HAP-1 (cell line): ENCODE data around the gene SLC4A1AP.

ENCODE experiments used
- DNase-seq, 2 experiments: peaks; one replicate each; pipeline ENCODE4 v3.0.0-alpha.2; 2016 to 2020; ENCODE audit warnings: low spot score in 2 of 2
- H3K27me3 ChIP-seq: fragments of 250-450 bp; sonication (Bioruptor Pico); 2 replicates; pipeline ENCODE4 v1.5.1; 2020; ENCODE audit warnings: low read depth, mild to moderate bottlenecking, moderate library complexity
- H3K36me3 ChIP-seq: fragments of 250-450 bp; sonication (Bioruptor Pico); replicated peaks from 2 replicates; pipeline ENCODE4 v1.5.1; 2020; ENCODE audit warnings: mild to moderate bottlenecking
- H3K4me1 ChIP-seq: fragments of 250-450 bp; sonication (Bioruptor Pico); 2 replicates; pipeline ENCODE4 v1.5.1; 2020; ENCODE audit warnings: mild to moderate bottlenecking
- H3K4me3 ChIP-seq: fragments of 250-450 bp; sonication (Bioruptor Pico); 2 replicates; pipeline ENCODE4 v1.5.1; 2020; ENCODE audit warnings: mild to moderate bottlenecking, moderate library complexity
- H3K9me3 ChIP-seq: fragments of 250-450 bp; sonication (Bioruptor Pico); 2 replicates; pipeline ENCODE4 v1.5.1; 2020; ENCODE audit warnings: mild to moderate bottlenecking, moderate library complexity
- in situ Hi-C: fragments of 300-500 bp; cut with MboI; formaldehyde crosslinking; loops from 3 replicates; pipeline ENCODE4 v1.14.3; 2020; ENCODE audit warnings: low sequenced_read_pairs, inconsistent platforms, mixed read lengths

SLC4A1AP gene

GRCh38 chr2:27727257-27727656 lies 63.6 kb downstream of the SLC4A1AP start:
- Histone ChIP-seq H3K27me3 (no peaks in the 10 kb centered on the region), H3K4me3 (no peak overlapping the region), H3K4me1 (no peaks in the 10 kb centered on the region), H3K36me3 (no peaks in the 10 kb centered on the region), H3K9me3 (no peaks in the 10 kb centered on the region)
- in situ Hi-C loops, result no loop called here
- DNase-seq, result no peak

- Histone ChIP-seq H3K4me3 (no peak overlapping the region), H3K27me3 (no peaks in the 10 kb centered on the region), H3K36me3 (no peaks in the 10 kb centered on the region), H3K9me3 (no peaks in the 10 kb centered on the region), H3K4me1 (no peaks in the 10 kb centered on the region)
- in situ Hi-C loops, result no loop called here
- no peak for DNase-seq
Measured at GRCh38 chr2:27728081-27728858, 64.6 kb downstream of the SLC4A1AP start.

GRCh38 chr2:27729198-27729597 lies 65.5 kb downstream of the SLC4A1AP start:
- in situ Hi-C loops, result no loop called here

GRCh38 chr2:27729614-27730013 lies 65.9 kb downstream of the SLC4A1AP start:
- no peak for DNase-seq
- in situ Hi-C loops, result no loop called here
- Histone ChIP-seq H3K27me3 (no peaks in the 10 kb centered on the region), H3K9me3 (no peaks in the 10 kb centered on the region), H3K4me3 (no peak overlapping the region), H3K4me1 (no peaks in the 10 kb centered on the region), H3K36me3 (no peaks in the 10 kb centered on the region)

More at GRCh38 chr2:27729198-27729597, 65.5 kb downstream of the SLC4A1AP start:
- H3K9me3 ChIP-seq, result no peaks in the 10 kb centered on the region
- no peaks in the 10 kb centered on the region for H3K27me3 ChIP-seq
- H3K4me1 ChIP-seq, result no peaks in the 10 kb centered on the region
- no peaks in the 10 kb centered on the region for H3K36me3 ChIP-seq
- no peak overlapping the region for H3K4me3 ChIP-seq
- DNase-seq, result no peak

GRCh38 chr2:27730261-27730662 lies 66.6 kb downstream of the SLC4A1AP start:
- Histone ChIP-seq H3K36me3 (no peaks in the 10 kb centered on the region), H3K4me3 (no peak overlapping the region), H3K4me1 (no peaks in the 10 kb centered on the region), H3K27me3 (no peaks in the 10 kb centered on the region), H3K9me3 (no peaks in the 10 kb centered on the region)
- in situ Hi-C loops, result no loop called here
- DNase-seq, result no peak

- Histone ChIP-seq H3K9me3 (no peaks in the 10 kb centered on the region), H3K4me1 (no peaks in the 10 kb centered on the region), H3K36me3 (no peaks in the 10 kb centered on the region), H3K27me3 (no peaks in the 10 kb centered on the region), H3K4me3 (no peak overlapping the region)
- in situ Hi-C loops, result no loop called here
- DNase-seq, result no peak
Measured at GRCh38 chr2:27730980-27731691, 67.4 kb downstream of the SLC4A1AP start.

GRCh38 chr2:27734305-27734704 lies 70.6 kb downstream of the SLC4A1AP start:
- Histone ChIP-seq H3K9me3 (no peaks in the 10 kb centered on the region), H3K27me3 (no peaks in the 10 kb centered on the region), H3K36me3 (no peaks in the 10 kb centered on the region), H3K4me1 (no peaks in the 10 kb centered on the region), H3K4me3 (no peak overlapping the region)
- no peak for DNase-seq
- in situ Hi-C loops, result no loop called here

GRCh38 chr2:27735263-27735904 lies 71.7 kb downstream of the SLC4A1AP start:
- DNase-seq, result no peak
- Histone ChIP-seq H3K4me1 (no peaks in the 10 kb centered on the region), H3K36me3 (no peaks in the 10 kb centered on the region), H3K4me3 (no peak overlapping the region), H3K27me3 (no peaks in the 10 kb centered on the region), H3K9me3 (no peaks in the 10 kb centered on the region)
- in situ Hi-C loops, result no loop called here

GRCh38 chr2:27736031-27736889 lies 72.6 kb downstream of the SLC4A1AP start:
- no peak for DNase-seq
- H3K27me3 ChIP-seq, result no peaks in the 10 kb centered on the region
- H3K9me3 ChIP-seq, result no peaks in the 10 kb centered on the region
- H3K36me3 ChIP-seq, result no peaks in the 10 kb centered on the region
- no peaks in the 10 kb centered on the region for H3K4me1 ChIP-seq
- H3K4me3 ChIP-seq, result no peak overlapping the region
- in situ Hi-C loops, result no loop called here

GRCh38 chr2:27736890-27737204 lies 73.2 kb downstream of the SLC4A1AP start:
- DNase-seq, result no peak
- H3K27me3 ChIP-seq, result no peaks in the 10 kb centered on the region
- H3K36me3 ChIP-seq, result no peaks in the 10 kb centered on the region
- no peaks in the 10 kb centered on the region for H3K9me3 ChIP-seq
- H3K4me1 ChIP-seq, result no peaks in the 10 kb centered on the region
- in situ Hi-C loops, result no loop called here
- no peak overlapping the region for H3K4me3 ChIP-seq

GRCh38 chr2:27737676-27738348 lies 74.1 kb downstream of the SLC4A1AP start:
- Histone ChIP-seq H3K4me3 (no peak overlapping the region), H3K36me3 (no peaks in the 10 kb centered on the region), H3K4me1 (no peaks in the 10 kb centered on the region), H3K9me3 (no peaks in the 10 kb centered on the region), H3K27me3 (no peaks in the 10 kb centered on the region)
- in situ Hi-C loops, result no loop called here
- DNase-seq, result no peak

GRCh38 chr2:27738349-27739057 lies 74.8 kb downstream of the SLC4A1AP start:
- H3K4me1 ChIP-seq, result no peaks in the 10 kb centered on the region
- in situ Hi-C loops, result no loop called here
- H3K9me3 ChIP-seq, result no peaks in the 10 kb centered on the region
- no peak for DNase-seq
- no peaks in the 10 kb centered on the region for H3K27me3 ChIP-seq
- H3K4me3 ChIP-seq, result no peak overlapping the region
- no peaks in the 10 kb centered on the region for H3K36me3 ChIP-seq

GRCh38 chr2:27739058-27739373 lies 75.3 kb downstream of the SLC4A1AP start:
- Histone ChIP-seq H3K9me3 (no peaks in the 10 kb centered on the region), H3K4me3 (no peak overlapping the region), H3K4me1 (no peaks in the 10 kb centered on the region), H3K36me3 (no peaks in the 10 kb centered on the region), H3K27me3 (no peaks in the 10 kb centered on the region)
- DNase-seq, result no peak
- in situ Hi-C loops, result no loop called here
